HCT116 (cell line): Measurements from ENCODE around the gene GOLPH3L. TPM values are rescaled to one million over a fixed set of nuclear protein-coding genes. Genes with fewer than 3 reads are reported as not detected.

Experiments used
- ATAC-seq: fragments of 200-7000 bp; cut with Tn5 transposase; 2 replicates; pipeline ENCODE4 v1.9.1; 2020; ENCODE audit warnings: mild to moderate bottlenecking, moderate library complexity
- BruUV-seq: library from RNA; stranded (reverse); fragments of 400-500 nt; replicated peaks from 2 replicates; lab custom pipeline; 2021; lab: Mats Ljungman, UMichigan
- CTCF ChIA-PET: fragments of 300-600 bp; sonication (Branson Sonifier 250); formaldehyde crosslinking; loops from one replicate; lab custom pipeline; 2021; ENCODE audit warnings: antibody characterized with exemption; lab: Charles Lee
- POLR2A ChIA-PET: fragments of 300-600, 350-600 bp; sonication (Branson Sonifier 250); formaldehyde crosslinking; loops from one replicate; lab custom pipeline; 2021; ENCODE audit warnings: antibody characterized with exemption; lab: Charles Lee
- RAD21 ChIA-PET, 2 experiments: fragments of 300-600 bp; sonication (Branson Sonifier 250); formaldehyde crosslinking; loops; one replicate each; lab custom pipeline; 2023; ENCODE audit warnings: low total read pairs in 2 of 2; ENCODE audit not compliant: uncharacterized antibody in 2 of 2, unreplicated experiment in 2 of 2, low non-redundant PET in 1 of 2; lab: Charles Lee
- DNase-seq: peaks from one replicate; pipeline ENCODE4 v3.0.0-alpha.2; 2010; ENCODE audit warnings: low read depth, low spot score
- H2AFZ ChIP-seq: fragments of 200-600 bp; shearing (Covaris generic), sonication (generic); 2 replicates; pipeline ENCODE4 v1.6.1; 2017; ENCODE audit warnings: low read depth, mixed run types, mixed read lengths, antibody characterized with exemption, low read length; ENCODE audit not compliant: poor library complexity, severe bottlenecking
- H3K27ac ChIP-seq: 2 replicates; pipeline ENCODE4 v1.5.1; 2012; ENCODE audit warnings: low read depth, low read length
- H3K27me3 ChIP-seq: fragments of 200-600 bp; sonication (generic); 2 replicates; pipeline ENCODE4 v1.6.1; 2016; ENCODE audit warnings: mixed run types, low read length, mixed read lengths; ENCODE audit not compliant: insufficient read depth
- H3K36me3 ChIP-seq, 2 experiments: fragments of 200-500 bp in 1 of 2; fragments of 200-600 bp in 1 of 2; sonication (Bioruptor generic) in 1 of 2; sonication (generic) in 1 of 2; 2 replicates each; pipeline versions ENCODE4 v1.5.1 to v1.6.1; 2014 to 2016; ENCODE audit warnings: low read length in 2 of 2, inconsistent platforms in 1 of 2, mixed read lengths in 1 of 2, mixed run types in 1 of 2; ENCODE audit not compliant: insufficient read depth in 2 of 2, control insufficient read depth in 1 of 2
- H3K4me1 ChIP-seq, 2 experiments: fragments of 200-600 bp in 1 of 2; sonication (generic) in 1 of 2; 2 replicates each; pipeline versions ENCODE4 v1.5.1 to v1.6.1; 2012 to 2017; ENCODE audit warnings: low read length in 2 of 2, inconsistent platforms in 1 of 2, mild to moderate bottlenecking in 1 of 2, mixed read lengths in 1 of 2, mixed run types in 1 of 2, moderate library complexity in 1 of 2; ENCODE audit not compliant: insufficient read depth in 2 of 2, control insufficient read depth in 1 of 2
- H3K4me2 ChIP-seq: fragments of 200-600 bp; sonication (generic); 2 replicates; pipeline ENCODE4 v1.6.1; 2017; ENCODE audit warnings: mixed run types, low read length, mixed read lengths
- H3K4me3 ChIP-seq, 2 experiments: fragments of 200-600 bp in 1 of 2; sonication (generic) in 1 of 2; replicated peaks in 1 of 2; 2 replicates each; pipeline ENCODE4 v1.5.1; 2011 to 2016; ENCODE audit warnings: low read length in 2 of 2, control low read depth in 1 of 2, low read depth in 1 of 2, mild to moderate bottlenecking in 1 of 2, mixed read lengths in 1 of 2, mixed run types in 1 of 2
- H3K79me2 ChIP-seq: fragments of 200-600 bp; sonication (generic); 2 replicates; pipeline ENCODE4 v1.6.1; 2017; ENCODE audit warnings: mild to moderate bottlenecking, mixed run types, low read length, moderate library complexity, mixed read lengths; ENCODE audit not compliant: insufficient read depth
- H3K9ac ChIP-seq: fragments of 200-600 bp; sonication (generic); 2 replicates; pipeline ENCODE4 v1.6.1; 2016; ENCODE audit warnings: low read length, mixed read lengths
- H3K9me2 ChIP-seq: fragments of 200-600 bp; sonication (generic), shearing (Covaris generic); 2 replicates; pipeline ENCODE4 v1.6.1; 2017; ENCODE audit warnings: mixed run types, mild to moderate bottlenecking, moderate library complexity; ENCODE audit not compliant: insufficient read depth
- H3K9me3 ChIP-seq, 2 experiments: fragments of 200-500 bp in 1 of 2; fragments of 200-600 bp in 1 of 2; sonication (Bioruptor generic) in 1 of 2; sonication (generic) in 1 of 2; 2 replicates each; pipeline ENCODE4 v1.6.1; 2014 to 2017; ENCODE audit warnings: low read length in 2 of 2, mixed read lengths in 2 of 2, inconsistent platforms in 1 of 2, low read depth in 1 of 2, mild to moderate bottlenecking in 1 of 2, mixed run types in 1 of 2, moderate library complexity in 1 of 2; ENCODE audit not compliant: control insufficient read depth in 1 of 2, insufficient read depth in 1 of 2
- H4K20me1 ChIP-seq: fragments of 200-600 bp; sonication (generic), shearing (Covaris generic); 2 replicates; pipeline ENCODE4 v1.6.1; 2017; ENCODE audit warnings: mixed run types, mild to moderate bottlenecking, moderate library complexity; ENCODE audit not compliant: insufficient read depth
- ATF3 ChIP-seq: IDR thresholded peaks from 2 replicates; pipeline ENCODE4 v1.6.1; 2012
- CBX3 ChIP-seq: IDR thresholded peaks from 2 replicates; pipeline ENCODE4 v1.6.1; 2012; ENCODE audit warnings: low read depth
- CEBPB ChIP-seq: IDR thresholded peaks from 2 replicates; pipeline ENCODE4 v1.6.1; 2012; ENCODE audit warnings: low read depth
- EZH2phosphoT487 ChIP-seq: fragments of 200-600 bp; IDR thresholded peaks from 2 replicates; pipeline ENCODE4 v1.6.1; 2018; ENCODE audit warnings: antibody characterized with exemption, borderline replicate concordance
- FOSL1 ChIP-seq: IDR thresholded peaks from 2 replicates; pipeline ENCODE4 v1.6.1; 2012; ENCODE audit warnings: low read depth
- JUND ChIP-seq: IDR thresholded peaks from 2 replicates; pipeline ENCODE4 v1.6.1; 2012
- MAX ChIP-seq: IDR thresholded peaks from 2 replicates; pipeline ENCODE4 v1.6.1; 2012
- POLR2A ChIP-seq: IDR thresholded peaks from 2 replicates; pipeline ENCODE4 v1.7.0; 2011; ENCODE audit warnings: borderline replicate concordance; ENCODE audit not compliant: insufficient read depth, insufficient read length; ENCODE audit errors: extremely low read depth
- RAD21 ChIP-seq: IDR thresholded peaks from 2 replicates; pipeline ENCODE4 v1.6.1; 2012; ENCODE audit warnings: low read depth, mild to moderate bottlenecking
- SIN3A ChIP-seq: IDR thresholded peaks from 2 replicates; pipeline ENCODE4 v1.6.1; 2012; ENCODE audit warnings: low read depth
- SP1 ChIP-seq: IDR thresholded peaks from 2 replicates; pipeline ENCODE4 v1.6.1; 2012; ENCODE audit warnings: low read depth
- TCF7L2 ChIP-seq: IDR thresholded peaks from 2 replicates; pipeline ENCODE4 v1.7.0; 2011; ENCODE audit warnings: borderline replicate concordance, inconsistent platforms; ENCODE audit not compliant: insufficient read depth, insufficient read length; ENCODE audit errors: extremely low read depth
- YY1 ChIP-seq: IDR thresholded peaks from 2 replicates; pipeline ENCODE4 v1.6.1; 2011; ENCODE audit warnings: low read length, low read depth, moderate library complexity, mild to moderate bottlenecking; ENCODE audit not compliant: insufficient replicate concordance; ENCODE audit errors: extremely low read depth
- ZBTB33 ChIP-seq: IDR thresholded peaks from 2 replicates; pipeline ENCODE4 v1.6.1; 2011; ENCODE audit warnings: mild to moderate bottlenecking, low read length, moderate library complexity; ENCODE audit not compliant: insufficient replicate concordance; ENCODE audit errors: extremely low read depth
- ZFX ChIP-seq: fragments of 450-650 bp; IDR thresholded peaks from 2 replicates; pipeline ENCODE4 v1.6.1; 2017
- ZNF274 ChIP-seq: fragments of 200-500 bp; sonication (Bioruptor generic); IDR thresholded peaks from 2 replicates; pipeline ENCODE4 v1.6.1; 2014; ENCODE audit warnings: mild to moderate bottlenecking, low read depth, low read length, inconsistent platforms
- intact Hi-C: fragments of 100-400 bp; cut with micrococcal nuclease; formaldehyde crosslinking; loops from 2 replicates; pipeline ENCODE4 v1.10.0; 2022
- total RNA-seq: library from RNA; stranded (reverse); gene quantifications from one replicate; pipeline ENCODE4 v1.2.1, GENCODE V29; 2021; ENCODE audit not compliant: unreplicated experiment
- TF ChIP-seq, protein P1 (sequence below), 3 experiments: fragments of 200-600 bp in 1 of 3; sonication (generic) in 1 of 3; IDR thresholded peaks in 2 of 3; conservative IDR thresholded peaks in 1 of 3; 2 replicates each; pipeline ENCODE4 v1.5.1; 2012 to 2017; ENCODE audit warnings: low read depth in 2 of 3, low read length in 2 of 3, antibody characterized with exemption in 1 of 3, borderline replicate concordance in 1 of 3, control low read depth in 1 of 3, mild to moderate bottlenecking in 1 of 3, mixed read lengths in 1 of 3, mixed run types in 1 of 3, moderate library complexity in 1 of 3; ENCODE audit not compliant: insufficient read depth in 1 of 3

GOLPH3L gene
- total RNA-seq, 1 experiment from 2014 or later = 28.0 TPM

GRCh38 chr1:150620919-150621318, 76.0 kb downstream of the GOLPH3L start:
- H3K4me3 ChIP-seq = no peak overlapping the region
- no peaks in the 10 kb centered on the region for H3K27me3 ChIP-seq
- peaks cover 13 to 42% of the 10 kb centered on the region in 2 experiments for H3K36me3 ChIP-seq
- no peak for ATAC-seq
- CTCF ChIA-PET = interaction anchor here (0.7 to 3.2 kb wide), 3 partner anchors 59 to 1414 kb away, joined by 3 to 15 read pairs (median 3); no protein-coding TSS in a partner anchor
- POLR2A ChIA-PET = interaction anchor here (0.6 to 3.4 kb wide), 5 partner anchors 9 to 60 kb away, joined by 3 to 28 read pairs (median 7); partner anchors contain the start of genes ENSA and MCL1
- TF ChIP-seq, protein P1, sequence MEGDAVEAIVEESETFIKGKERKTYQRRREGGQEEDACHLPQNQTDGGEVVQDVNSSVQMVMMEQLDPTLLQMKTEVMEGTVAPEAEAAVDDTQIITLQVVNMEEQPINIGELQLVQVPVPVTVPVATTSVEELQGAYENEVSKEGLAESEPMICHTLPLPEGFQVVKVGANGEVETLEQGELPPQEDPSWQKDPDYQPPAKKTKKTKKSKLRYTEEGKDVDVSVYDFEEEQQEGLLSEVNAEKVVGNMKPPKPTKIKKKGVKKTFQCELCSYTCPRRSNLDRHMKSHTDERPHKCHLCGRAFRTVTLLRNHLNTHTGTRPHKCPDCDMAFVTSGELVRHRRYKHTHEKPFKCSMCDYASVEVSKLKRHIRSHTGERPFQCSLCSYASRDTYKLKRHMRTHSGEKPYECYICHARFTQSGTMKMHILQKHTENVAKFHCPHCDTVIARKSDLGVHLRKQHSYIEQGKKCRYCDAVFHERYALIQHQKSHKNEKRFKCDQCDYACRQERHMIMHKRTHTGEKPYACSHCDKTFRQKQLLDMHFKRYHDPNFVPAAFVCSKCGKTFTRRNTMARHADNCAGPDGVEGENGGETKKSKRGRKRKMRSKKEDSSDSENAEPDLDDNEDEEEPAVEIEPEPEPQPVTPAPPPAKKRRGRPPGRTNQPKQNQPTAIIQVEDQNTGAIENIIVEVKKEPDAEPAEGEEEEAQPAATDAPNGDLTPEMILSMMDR (IDR thresholded peaks at IDR 0.05 in 2 of 3, conservative IDR thresholded peaks at IDR 0.05 in 1 of 3; ENCODE audit: borderline replicate concordance in 1 of 3, insufficient read depth in 1 of 3, low read depth in 2 of 3, low read length in 2 of 3) = no peak
- no peak for TF ChIP-seq RAD21
- no peak for TF ChIP-seq JUND
- no peak for TF ChIP-seq ZBTB33
- no peak for TF ChIP-seq CBX3
- no peak for TF ChIP-seq EZH2phosphoT487
- TF ChIP-seq TCF7L2 = no peak
- TF ChIP-seq FOSL1 = no peak
- no peak for TF ChIP-seq POLR2A
- TF ChIP-seq YY1 = no peak
- no peak for TF ChIP-seq SIN3A
- no peak for TF ChIP-seq ATF3
- TF ChIP-seq ZFX = no peak
- TF ChIP-seq CEBPB = no peak
- TF ChIP-seq MAX = no peak
- no peak for TF ChIP-seq ZNF274
- TF ChIP-seq SP1 = no peak
- TF ChIP-seq, all 23 proteins: peak for 0
- Histone ChIP-seq H3K27ac (0 out of 2 replicates have a peak overlapping the region, but pooled peaks have one; percentile 38), H3K9me3 (no peaks in the 10 kb centered on the region), H3K9ac (no peak overlapping the region), H3K79me2 (peaks cover 3% of the 10 kb centered on the region; the same call in 1 of the 2 replicates), H4K20me1 (no peaks in the 10 kb centered on the region), H3K9me2 (no peaks in the 10 kb centered on the region), H2AFZ (no peak overlapping the region), H3K4me2 (no peak overlapping the region), H3K4me1 (peaks cover 8 to 43% of the 10 kb centered on the region in 2 experiments)
- intact Hi-C loops = loop anchor here (2.0 to 10.0 kb wide), 3 partner anchors 42 to 304 kb away; partner anchors contain the start of genes MCL1 and SETDB1
- no peak for DNase-seq
- no TSS peak for BruUV-seq
- RAD21 ChIA-PET = interaction anchor here in 1 of 2 experiments (0.6 kb wide), 1 partner anchor 18 kb away, joined by 3 read pairs; no protein-coding TSS in a partner anchor
